ENCODE data around the gene CDH16.

Gene CDH16

DNA sequence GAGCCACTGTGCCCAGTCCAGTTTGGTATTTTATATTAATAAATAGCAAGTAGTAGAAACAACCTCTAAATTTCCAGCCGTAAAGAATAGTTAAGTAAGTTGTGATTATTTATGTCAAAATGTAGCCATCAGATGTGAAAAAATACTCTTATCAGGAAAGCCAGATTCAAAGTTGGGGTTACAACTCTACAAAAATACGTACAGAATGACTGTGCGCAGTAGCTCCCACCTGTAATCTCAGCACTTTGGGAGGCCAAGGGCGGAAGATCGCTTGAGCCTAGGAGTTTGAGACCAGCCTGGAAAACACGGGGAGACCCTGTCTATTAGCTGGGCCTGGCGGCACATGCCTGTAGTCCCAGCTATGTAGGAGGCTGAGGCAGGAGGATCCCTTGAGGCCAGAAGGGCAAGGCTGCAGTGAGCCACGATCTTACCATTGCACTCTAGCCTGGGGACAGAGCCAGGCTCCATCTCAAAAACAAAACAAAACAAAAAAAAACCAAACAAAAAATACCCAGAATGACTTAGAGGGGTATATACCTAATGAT, 36.6 kb downstream of the CDH16 start:
- no peak overlapping the region for H2AFZ ChIP-seq (ENCODE audit: low read length)
- peaks cover 29% of the 10 kb centered on the region for H3K36me3 ChIP-seq (ENCODE audit: insufficient read depth, low read length)
- H3K27me3 ChIP-seq (ENCODE audit: insufficient read depth, low read length), result no peaks in the 10 kb centered on the region
- peak overlapping the region; percentile 77; the same call in 1 of the 2 replicates for H3K4me2 ChIP-seq (ENCODE audit: low read length)
- H3K9ac ChIP-seq (ENCODE audit: low read length), result no peak overlapping the region
- no peak for TF ChIP-seq CTCF (IDR thresholded peaks at IDR 0.05; ENCODE audit: low read length)
- no peak for TF ChIP-seq EZH2 (IDR thresholded peaks at IDR 0.05; ENCODE audit: borderline replicate concordance, low read length)
- no peaks in the 10 kb centered on the region for H3K9me2 ChIP-seq (ENCODE audit: low read depth, low read length)
- no peaks in the 10 kb centered on the region for H3K79me2 ChIP-seq (ENCODE audit: insufficient read depth, low read length)
- no peak overlapping the region for H3K27ac ChIP-seq (ENCODE audit: low read depth, low read length, poor library complexity, severe bottlenecking)
- peaks cover 27% of the 10 kb centered on the region for H3K4me1 ChIP-seq (ENCODE audit: insufficient read depth, low read length, severe bottlenecking)
- no peaks in the 10 kb centered on the region for H3F3A ChIP-seq (ENCODE audit: insufficient read depth, low read length)
- no peaks in the 10 kb centered on the region for H4K20me1 ChIP-seq (ENCODE audit: insufficient read depth, low read length)
- H3K4me3 ChIP-seq (ENCODE audit: low read depth, low read length, poor library complexity, severe bottlenecking), result peak overlapping the region; percentile 70
- H3K9me3 ChIP-seq (ENCODE audit: low read length), result no peaks in the 10 kb centered on the region

GRCh38 chr16:66881560-66881959, 37.1 kb downstream of the CDH16 start:
- H3K4me2 ChIP-seq (ENCODE audit: low read length), result peak overlapping the region; percentile 77
- H3K27ac ChIP-seq (ENCODE audit: low read depth, low read length, poor library complexity, severe bottlenecking), result no peak overlapping the region
- H3K4me3 ChIP-seq (ENCODE audit: low read depth, low read length, poor library complexity, severe bottlenecking), result peak overlapping the region; percentile 70
- no peaks in the 10 kb centered on the region for H3F3A ChIP-seq (ENCODE audit: insufficient read depth, low read length)
- H3K9me2 ChIP-seq (ENCODE audit: low read depth, low read length), result no peaks in the 10 kb centered on the region
- H3K9ac ChIP-seq (ENCODE audit: low read length), result peak overlapping the region; percentile 15
- H3K9me3 ChIP-seq (ENCODE audit: low read length), result no peaks in the 10 kb centered on the region
- H3K79me2 ChIP-seq (ENCODE audit: insufficient read depth, low read length), result no peaks in the 10 kb centered on the region
- H3K36me3 ChIP-seq (ENCODE audit: insufficient read depth, low read length), result peaks cover 24% of the 10 kb centered on the region
- no peak overlapping the region for H2AFZ ChIP-seq (ENCODE audit: low read length)
- TF ChIP-seq CTCF (IDR thresholded peaks at IDR 0.05; ENCODE audit: low read length) (no peak), EZH2 (IDR thresholded peaks at IDR 0.05; ENCODE audit: borderline replicate concordance, low read length) (no peak)
- peaks cover 27% of the 10 kb centered on the region for H3K4me1 ChIP-seq (ENCODE audit: insufficient read depth, low read length, severe bottlenecking)
- H4K20me1 ChIP-seq (ENCODE audit: insufficient read depth, low read length), result no peaks in the 10 kb centered on the region
- H3K27me3 ChIP-seq (ENCODE audit: insufficient read depth, low read length), result no peaks in the 10 kb centered on the region

DNA sequence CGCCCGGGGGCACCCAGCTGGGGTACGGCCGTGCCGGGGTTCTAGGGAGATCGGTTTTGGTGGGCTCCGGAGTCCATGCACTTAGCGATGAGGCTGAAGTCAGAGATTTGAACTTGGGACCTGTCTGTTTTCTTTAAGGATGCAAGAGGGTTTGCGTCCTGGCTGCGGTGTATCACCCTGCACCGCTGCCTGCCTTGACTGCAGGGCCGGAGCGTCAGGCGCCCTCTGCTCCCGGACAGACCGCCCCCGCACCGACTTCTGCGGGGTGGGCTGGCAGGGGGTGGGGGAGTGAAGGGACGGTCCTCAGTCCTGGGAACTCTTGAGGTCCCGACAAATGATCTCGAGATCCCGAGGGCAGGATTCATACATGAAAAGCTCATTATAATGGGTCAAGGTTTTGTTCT, 37.7 kb downstream of the CDH16 start:
- Histone ChIP-seq H2AFZ (ENCODE audit: low read length) (no peak overlapping the region), H3K27ac (ENCODE audit: low read depth, low read length, poor library complexity, severe bottlenecking) (no peak overlapping the region), H3K9ac (ENCODE audit: low read length) (peak overlapping the region; percentile 72)

More for the DNA sequence above, 37.7 kb downstream of the CDH16 start:
- Histone ChIP-seq H3K4me2 (ENCODE audit: low read length) (peak overlapping the region; percentile 77), H3K4me3 (ENCODE audit: low read depth, low read length, poor library complexity, severe bottlenecking) (peak overlapping the region; percentile 70), H3F3A (ENCODE audit: insufficient read depth, low read length) (no peaks in the 10 kb centered on the region), H3K36me3 (ENCODE audit: insufficient read depth, low read length) (peaks cover 19% of the 10 kb centered on the region), H3K9me3 (ENCODE audit: low read length) (no peaks in the 10 kb centered on the region), H4K20me1 (ENCODE audit: insufficient read depth, low read length) (no peaks in the 10 kb centered on the region), H3K4me1 (ENCODE audit: insufficient read depth, low read length, severe bottlenecking) (peaks cover 27% of the 10 kb centered on the region), H3K79me2 (ENCODE audit: insufficient read depth, low read length) (no peaks in the 10 kb centered on the region), H3K27me3 (ENCODE audit: insufficient read depth, low read length) (no peaks in the 10 kb centered on the region), H3K9me2 (ENCODE audit: low read depth, low read length) (no peaks in the 10 kb centered on the region)
- TF ChIP-seq CTCF (IDR thresholded peaks at IDR 0.05; ENCODE audit: low read length), result no peak
- no peak for TF ChIP-seq EZH2 (IDR thresholded peaks at IDR 0.05; ENCODE audit: borderline replicate concordance, low read length)

All from OCI-LY1 (cell line).